Activated T-cell treated with anti-CD3 and anti-CD28 coated beads, Interleukin-2, amount 50 U/mL, for 24 hours (primary cell): ENCODE measurements around the gene RAB40B.

Experiments
- DNase-seq: peaks from one replicate; pipeline ENCODE4 v3.0.0-alpha.2; 2020
- H3K27ac Mint-ChIP-seq: 2 replicates; pipeline ENCODE4 v1.8.0; 2020; ENCODE audit warnings: mild to moderate bottlenecking, mixed read lengths
- H3K27me3 Mint-ChIP-seq: 2 replicates; pipeline ENCODE4 v1.8.0; 2020; ENCODE audit warnings: mixed read lengths
- H3K36me3 Mint-ChIP-seq: 2 replicates; pipeline ENCODE4 v1.8.0; 2020; ENCODE audit warnings: low read depth, mixed read lengths
- H3K4me1 Mint-ChIP-seq: 2 replicates; pipeline ENCODE4 v1.8.0; 2020; ENCODE audit warnings: low read depth, mixed read lengths
- H3K4me3 Mint-ChIP-seq: 2 replicates; pipeline ENCODE4 v1.8.0; 2020; ENCODE audit warnings: mild to moderate bottlenecking, moderate library complexity, mixed read lengths
- H3K9me3 Mint-ChIP-seq: 2 replicates; pipeline ENCODE4 v1.8.0; 2020; ENCODE audit warnings: mixed read lengths

Gene RAB40B

GRCh38 chr17:82689077-82689476 is 9.4 kb downstream of the RAB40B start:
- peaks cover 2% of the 10 kb centered on the region for H3K9me3 Mint-ChIP-seq
- no peaks in the 10 kb centered on the region for H3K27me3 Mint-ChIP-seq
- peaks cover 14% of the 10 kb centered on the region for H3K4me1 Mint-ChIP-seq
- H3K4me3 Mint-ChIP-seq, result no peak overlapping the region
- no peak overlapping the region for H3K27ac Mint-ChIP-seq
- no peak for DNase-seq
- peaks cover 1% of the 10 kb centered on the region for H3K36me3 Mint-ChIP-seq

GRCh38 chr17:82687871-82688270 is 10.6 kb downstream of the RAB40B start:
- H3K4me3 Mint-ChIP-seq, result no peak overlapping the region
- no peaks in the 10 kb centered on the region for H3K27me3 Mint-ChIP-seq
- DNase-seq, result no peak
- H3K36me3 Mint-ChIP-seq, result no peaks in the 10 kb centered on the region
- no peak overlapping the region for H3K27ac Mint-ChIP-seq
- no peaks in the 10 kb centered on the region for H3K9me3 Mint-ChIP-seq
- H3K4me1 Mint-ChIP-seq, result peaks cover 14% of the 10 kb centered on the region

- Mint-ChIP-seq H3K9me3 (no peaks in the 10 kb centered on the region), H3K27me3 (no peaks in the 10 kb centered on the region), H3K27ac (no peak overlapping the region), H3K4me3 (no peak overlapping the region), H3K4me1 (peaks cover 11% of the 10 kb centered on the region), H3K36me3 (no peaks in the 10 kb centered on the region)
- DNase-seq, result no peak
These were observed 11.1 kb downstream of the RAB40B start for GRCh38 chr17:82687375-82687861.

- Mint-ChIP-seq H3K36me3 (peaks cover 3% of the 10 kb centered on the region), H3K9me3 (peaks cover 7% of the 10 kb centered on the region), H3K4me1 (peaks cover 6% of the 10 kb centered on the region), H3K4me3 (no peak overlapping the region), H3K27ac (no peak overlapping the region), H3K27me3 (no peaks in the 10 kb centered on the region)
- no peak for DNase-seq
These were observed 11.9 kb downstream of the RAB40B start for GRCh38 chr17:82686366-82687324.

GRCh38 chr17:82685291-82685690 is 13.2 kb downstream of the RAB40B start:
- no peaks in the 10 kb centered on the region for H3K4me1 Mint-ChIP-seq
- no peaks in the 10 kb centered on the region for H3K27me3 Mint-ChIP-seq
- H3K36me3 Mint-ChIP-seq, result peaks cover 3% of the 10 kb centered on the region
- DNase-seq, result no peak
- peaks cover 9% of the 10 kb centered on the region for H3K9me3 Mint-ChIP-seq
- H3K27ac Mint-ChIP-seq, result no peak overlapping the region
- no peak overlapping the region for H3K4me3 Mint-ChIP-seq

- peaks cover 3% of the 10 kb centered on the region for H3K36me3 Mint-ChIP-seq
- DNase-seq, result no peak
- no peaks in the 10 kb centered on the region for H3K27me3 Mint-ChIP-seq
- peaks cover 9% of the 10 kb centered on the region for H3K9me3 Mint-ChIP-seq
- H3K4me1 Mint-ChIP-seq, result no peaks in the 10 kb centered on the region
- no peak overlapping the region for H3K27ac Mint-ChIP-seq
- H3K4me3 Mint-ChIP-seq, result no peak overlapping the region
These were observed 14.2 kb downstream of the RAB40B start for GRCh38 chr17:82684228-82684841.

GRCh38 chr17:82683534-82683933 is 15.0 kb downstream of the RAB40B start:
- Mint-ChIP-seq H3K4me3 (no peak overlapping the region), H3K27me3 (no peaks in the 10 kb centered on the region), H3K36me3 (peaks cover 3% of the 10 kb centered on the region), H3K4me1 (no peaks in the 10 kb centered on the region), H3K27ac (no peak overlapping the region), H3K9me3 (peaks cover 9% of the 10 kb centered on the region)
- no peak for DNase-seq

- H3K9me3 Mint-ChIP-seq, result peaks cover 9% of the 10 kb centered on the region
- H3K27ac Mint-ChIP-seq, result no peak overlapping the region
- H3K27me3 Mint-ChIP-seq, result no peaks in the 10 kb centered on the region
- H3K36me3 Mint-ChIP-seq, result peaks cover 3% of the 10 kb centered on the region
- H3K4me1 Mint-ChIP-seq, result no peaks in the 10 kb centered on the region
- no peak for DNase-seq
- H3K4me3 Mint-ChIP-seq, result no peak overlapping the region
These were observed 17.0 kb downstream of the RAB40B start for GRCh38 chr17:82681547-82681946.

- Mint-ChIP-seq H3K4me3 (no peak overlapping the region), H3K9me3 (peaks cover 9% of the 10 kb centered on the region), H3K27me3 (no peaks in the 10 kb centered on the region), H3K4me1 (no peaks in the 10 kb centered on the region), H3K27ac (no peak overlapping the region), H3K36me3 (peaks cover 3% of the 10 kb centered on the region)
- no peak for DNase-seq
These were observed 18.7 kb downstream of the RAB40B start for GRCh38 chr17:82679586-82680465.

- no peak for DNase-seq
- no peak overlapping the region for H3K27ac Mint-ChIP-seq
- H3K27me3 Mint-ChIP-seq, result no peaks in the 10 kb centered on the region
- peaks cover 9% of the 10 kb centered on the region for H3K9me3 Mint-ChIP-seq
- peaks cover 3% of the 10 kb centered on the region for H3K36me3 Mint-ChIP-seq
- H3K4me3 Mint-ChIP-seq, result no peak overlapping the region
- H3K4me1 Mint-ChIP-seq, result no peaks in the 10 kb centered on the region
These were observed 20.1 kb downstream of the RAB40B start for GRCh38 chr17:82678265-82678891.

GRCh38 chr17:82677353-82677925 is 21.1 kb downstream of the RAB40B start:
- H3K27ac Mint-ChIP-seq, result no peak overlapping the region
- no peak overlapping the region for H3K4me3 Mint-ChIP-seq
- H3K9me3 Mint-ChIP-seq, result peaks cover 9% of the 10 kb centered on the region
- H3K4me1 Mint-ChIP-seq, result no peaks in the 10 kb centered on the region
- DNase-seq, result no peak
- peaks cover 3% of the 10 kb centered on the region for H3K36me3 Mint-ChIP-seq
- H3K27me3 Mint-ChIP-seq, result no peaks in the 10 kb centered on the region

- Mint-ChIP-seq H3K4me1 (no peaks in the 10 kb centered on the region), H3K9me3 (no peaks in the 10 kb centered on the region), H3K4me3 (no peak overlapping the region), H3K27ac (no peak overlapping the region), H3K27me3 (no peaks in the 10 kb centered on the region), H3K36me3 (no peaks in the 10 kb centered on the region)
- DNase-seq, result no peak
These were observed 22.8 kb downstream of the RAB40B start for GRCh38 chr17:82675476-82676245.
